M059J (cell line): ENCODE measurements around the gene SMYD2. TPM values are rescaled to one million over a fixed set of nuclear protein-coding genes. Genes with fewer than 3 reads are reported as not detected.

Source experiments
- DNase-seq: peaks from one replicate; pipeline ENCODE4 v3.0.0-alpha.2; 2012; ENCODE audit warnings: low read depth
- total RNA-seq: library from RNA; depleted of rRNA; stranded (reverse); fragments of >200 nt; shearing (Covaris generic); gene quantifications from 2 replicates; pipeline ENCODE4 v1.2.3, GENCODE V29; 2014

SMYD2 gene
- total RNA-seq, 1 experiment from 2014 or later: 78.8 TPM

- no peak for DNase-seq
These were observed 22.4 kb downstream of the SMYD2 start for GRCh38 chr1:214303141-214303930.

GRCh38 chr1:214305164-214305751 lies 24.3 kb downstream of the SMYD2 start:
- no peak for DNase-seq

GRCh38 chr1:214306269-214306668 lies 25.3 kb downstream of the SMYD2 start:
- DNase-seq: no peak

- DNase-seq: no peak
These were observed 29.1 kb downstream of the SMYD2 start for GRCh38 chr1:214310010-214310409.

GRCh38 chr1:214310777-214311690 lies 30.1 kb downstream of the SMYD2 start:
- DNase-seq: no peak

GRCh38 chr1:214312530-214313051 lies 31.6 kb downstream of the SMYD2 start:
- DNase-seq: no peak

- DNase-seq: no peak
These were observed 33.4 kb downstream of the SMYD2 start for GRCh38 chr1:214314178-214314843.

GRCh38 chr1:214316593-214316992 lies 35.6 kb downstream of the SMYD2 start:
- DNase-seq: peak; percentile 87

GRCh38 chr1:214317300-214317699 lies 36.3 kb downstream of the SMYD2 start:
- no peak for DNase-seq

- DNase-seq: no peak
These were observed 36.8 kb downstream of the SMYD2 start for GRCh38 chr1:214317734-214318133.

- no peak for DNase-seq
These were observed 37.4 kb downstream of the SMYD2 start for GRCh38 chr1:214318356-214318755.

- DNase-seq: no peak
These were observed 38.2 kb downstream of the SMYD2 start for GRCh38 chr1:214318956-214319736.

GRCh38 chr1:214319938-214320337 lies 39.0 kb downstream of the SMYD2 start:
- no peak for DNase-seq

- no peak for DNase-seq
These were observed 40.9 kb downstream of the SMYD2 start for GRCh38 chr1:214321705-214322453.

- DNase-seq: no peak
These were observed 44.2 kb downstream of the SMYD2 start for GRCh38 chr1:214324896-214325800.

GRCh38 chr1:214326406-214326805 lies 45.4 kb downstream of the SMYD2 start:
- no peak for DNase-seq

GRCh38 chr1:214327514-214327913 lies 46.6 kb downstream of the SMYD2 start:
- DNase-seq: peak; percentile 19

GRCh38 chr1:214328770-214329469 lies 48.0 kb downstream of the SMYD2 start:
- peak; percentile 76 for DNase-seq
